OCI-LY3 (cell line): ENCODE results near the gene TOMM22.

ENCODE experiments used
- EZH2phosphoT487 ChIP-seq: fragments of 200-600 bp; shearing (Covaris generic); IDR thresholded peaks from 2 replicates; pipeline ENCODE4 v1.6.1; 2018; ENCODE audit warnings: antibody characterized with exemption, mixed run types, low read depth
- TF ChIP-seq, protein P1 (sequence below): fragments of 200-600, 300-600 bp; sonication (generic); IDR thresholded peaks from 2 replicates; pipeline ENCODE4 v1.5.1; 2014; ENCODE audit warnings: antibody characterized with exemption, low read length, low read depth

DNA sequence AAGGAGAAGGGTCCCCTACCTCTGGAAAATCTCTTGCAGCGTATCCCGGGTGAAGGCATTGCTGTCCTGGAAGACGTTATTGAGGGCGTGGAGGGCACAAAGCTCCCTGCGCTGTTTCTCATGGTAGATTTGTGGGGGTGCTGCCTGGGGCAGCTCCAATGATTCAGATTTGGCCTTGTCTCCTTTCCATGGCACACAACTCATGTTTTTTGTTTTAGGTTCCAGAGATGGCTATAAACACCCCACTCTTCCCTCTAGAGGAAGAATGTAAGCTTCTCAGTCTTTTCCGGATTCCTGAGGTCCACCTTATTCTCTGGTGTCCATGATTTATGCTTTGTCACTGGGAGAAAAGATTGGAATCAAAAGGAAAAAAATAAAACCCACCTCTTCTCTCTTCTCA is 18.0 kb downstream of the TOMM22 start:
- TF ChIP-seq, protein P1, sequence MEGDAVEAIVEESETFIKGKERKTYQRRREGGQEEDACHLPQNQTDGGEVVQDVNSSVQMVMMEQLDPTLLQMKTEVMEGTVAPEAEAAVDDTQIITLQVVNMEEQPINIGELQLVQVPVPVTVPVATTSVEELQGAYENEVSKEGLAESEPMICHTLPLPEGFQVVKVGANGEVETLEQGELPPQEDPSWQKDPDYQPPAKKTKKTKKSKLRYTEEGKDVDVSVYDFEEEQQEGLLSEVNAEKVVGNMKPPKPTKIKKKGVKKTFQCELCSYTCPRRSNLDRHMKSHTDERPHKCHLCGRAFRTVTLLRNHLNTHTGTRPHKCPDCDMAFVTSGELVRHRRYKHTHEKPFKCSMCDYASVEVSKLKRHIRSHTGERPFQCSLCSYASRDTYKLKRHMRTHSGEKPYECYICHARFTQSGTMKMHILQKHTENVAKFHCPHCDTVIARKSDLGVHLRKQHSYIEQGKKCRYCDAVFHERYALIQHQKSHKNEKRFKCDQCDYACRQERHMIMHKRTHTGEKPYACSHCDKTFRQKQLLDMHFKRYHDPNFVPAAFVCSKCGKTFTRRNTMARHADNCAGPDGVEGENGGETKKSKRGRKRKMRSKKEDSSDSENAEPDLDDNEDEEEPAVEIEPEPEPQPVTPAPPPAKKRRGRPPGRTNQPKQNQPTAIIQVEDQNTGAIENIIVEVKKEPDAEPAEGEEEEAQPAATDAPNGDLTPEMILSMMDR: no peak
- no peak for TF ChIP-seq EZH2phosphoT487
